Fibroblast of the aortic adventitia (primary cell): Measurements from ENCODE around the gene HSD3B1. TPM values are rescaled to one million over a fixed set of nuclear protein-coding genes. Genes with fewer than 3 reads are reported as not detected.
"Not testable (repeated sequence)": the region's sequence is repeated elsewhere in the genome, so short reads cannot be mapped to it uniquely, and the experiment has no call there.

Experiments used
- DNase-seq: peaks from one replicate; pipeline ENCODE4 v3.0.0-alpha.2; 2010; ENCODE audit warnings: low read depth
- H3K4me3 ChIP-seq: 2 replicates; pipeline ENCODE4 v1.5.1; 2011; ENCODE audit warnings: low read depth, mild to moderate bottlenecking, control low read depth, low read length, moderate library complexity
- CTCF ChIP-seq: IDR thresholded peaks from 2 replicates; pipeline ENCODE4 v1.5.1; 2011; ENCODE audit warnings: mild to moderate bottlenecking, low read length, control low read depth, inconsistent platforms; ENCODE audit not compliant: insufficient read depth
- total RNA-seq: library from RNA; depleted of rRNA; stranded (reverse); fragments of >200 nt; gene quantifications from 2 replicates; pipeline ENCODE4 v1.2.3, GENCODE V29; 2012; ENCODE audit warnings: low replicate concordance

The HSD3B1 gene
- total RNA-seq, 1 donor: not detected

- DNase-seq: no peak
- no peak for TF ChIP-seq CTCF
- no peak overlapping the region for H3K4me3 ChIP-seq
Measured at GRCh38 chr1:119515221-119515620, 8.2 kb downstream of the HSD3B1 start.

DNA sequence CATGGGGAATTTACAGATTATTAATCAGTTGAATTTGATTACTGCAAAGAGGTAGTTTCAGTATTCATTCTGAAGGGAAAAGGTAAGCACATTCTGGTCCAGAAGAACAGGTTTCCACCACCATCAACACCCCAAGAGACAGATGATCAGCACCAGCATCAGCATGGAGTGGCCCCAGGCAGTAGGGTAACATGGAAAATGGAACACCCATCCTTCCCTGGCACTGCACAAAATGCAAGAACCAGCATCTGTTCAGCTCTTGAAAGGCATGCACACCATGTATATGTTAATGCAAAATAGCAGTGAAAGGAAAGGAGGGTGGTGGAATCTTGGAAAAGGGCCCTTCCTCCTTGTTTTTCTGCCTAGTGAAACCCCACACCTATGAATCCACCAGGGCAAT is 9.2 kb downstream of the HSD3B1 start:
- TF ChIP-seq CTCF: no peak
- DNase-seq: no peak
- no peak overlapping the region for H3K4me3 ChIP-seq

GRCh38 chr1:119516680-119517079 is 9.7 kb downstream of the HSD3B1 start:
- no peak overlapping the region for H3K4me3 ChIP-seq
- TF ChIP-seq CTCF: no peak
- no peak for DNase-seq

DNA sequence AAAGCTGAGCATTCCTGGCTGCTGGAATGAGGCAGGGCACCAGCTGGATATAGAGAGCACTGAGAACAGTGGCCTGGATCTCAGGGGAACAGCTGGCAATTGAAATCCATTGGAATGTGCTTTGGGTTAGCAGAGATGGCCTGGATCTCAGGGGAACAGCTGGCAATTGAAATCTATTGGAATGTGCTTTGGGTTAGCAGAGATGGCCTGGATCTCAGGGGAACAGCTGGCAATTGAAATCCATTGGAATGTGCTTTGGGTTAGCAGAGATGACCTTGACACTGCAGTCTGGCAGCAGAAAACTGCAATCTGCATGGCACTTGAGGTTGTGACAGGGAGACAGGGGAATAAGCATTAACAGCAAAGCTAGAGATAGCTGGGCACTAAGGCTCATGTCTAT is 10.7 kb downstream of the HSD3B1 start:
- not testable (repeated sequence) for H3K4me3 ChIP-seq, DNase-seq

DNA sequence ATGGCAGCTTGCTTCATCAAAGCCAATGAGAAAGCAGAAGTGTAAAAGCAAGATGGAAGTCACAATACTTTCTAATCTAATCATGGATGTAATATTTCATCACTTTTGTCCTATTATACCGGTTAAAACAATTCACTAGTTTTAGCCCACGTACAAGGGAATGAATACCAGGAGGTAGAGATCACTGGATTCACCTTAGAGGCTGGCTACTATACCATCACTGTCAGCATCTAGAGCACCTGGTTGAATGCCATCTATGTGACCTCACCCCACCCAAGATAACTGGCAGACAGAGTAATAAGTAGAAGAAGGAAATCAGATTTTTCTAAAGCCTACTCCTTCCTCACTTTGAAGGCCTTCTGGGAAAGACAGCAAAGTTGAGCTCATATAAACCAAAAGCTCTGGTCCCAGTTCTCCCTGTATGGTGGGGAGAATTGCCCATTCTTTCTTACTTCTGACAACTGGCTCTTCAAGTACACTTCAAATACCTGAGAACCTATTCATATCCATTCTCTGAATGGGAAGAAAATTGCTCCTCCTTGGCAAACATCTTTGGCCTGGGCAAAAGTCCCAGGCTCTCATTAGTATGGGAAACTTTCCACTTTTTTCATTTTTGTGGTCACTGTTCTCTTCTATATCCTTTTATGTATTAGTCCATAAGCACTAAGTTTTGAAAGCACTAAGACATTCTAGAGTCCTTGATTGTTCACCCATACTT is 24.8 kb downstream of the HSD3B1 start:
- no peak overlapping the region for H3K4me3 ChIP-seq
- TF ChIP-seq CTCF: no peak
- peak; percentile 63 for DNase-seq

- TF ChIP-seq CTCF: no peak
- DNase-seq: no peak
- no peak overlapping the region for H3K4me3 ChIP-seq
Measured at GRCh38 chr1:119532324-119532910, 25.4 kb downstream of the HSD3B1 start.

DNA sequence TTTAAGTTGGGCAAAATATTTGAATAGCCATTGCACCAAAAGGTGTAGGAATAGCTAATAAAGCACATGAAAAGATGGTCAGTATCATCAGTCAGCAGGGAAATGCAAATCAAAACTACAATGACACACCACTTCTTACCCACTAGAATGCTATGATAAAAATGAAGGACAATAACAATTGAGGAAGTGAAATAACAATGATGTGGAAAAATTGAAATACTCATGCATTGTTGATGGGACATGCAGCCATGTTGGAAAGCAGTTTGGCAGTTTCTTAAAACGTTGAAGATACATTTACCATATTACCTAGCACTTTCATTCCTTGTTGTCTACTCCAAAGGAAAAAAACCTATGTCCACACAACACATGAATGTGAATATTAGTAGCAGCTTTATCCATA is 28.4 kb downstream of the HSD3B1 start:
- DNase-seq: no peak
- TF ChIP-seq CTCF: no peak
- no peak overlapping the region for H3K4me3 ChIP-seq
